KOPT-K1 (cell line): ENCODE measurements around the gene GPR85.
"Not testable (repeated sequence)": the region's sequence is repeated elsewhere in the genome, so short reads cannot be mapped to it uniquely, and the experiment has no call there.

Experiments
- H3K27ac ChIP-seq: fragments of 200-600 bp; sonication (generic); 2 replicates; pipeline ENCODE4 v1.5.1; 2016; ENCODE audit warnings: antibody characterized with exemption, mild to moderate bottlenecking, low read depth, low read length; ENCODE audit not compliant: poor library complexity, severe bottlenecking
- H3K36me3 ChIP-seq: fragments of 200-600 bp; sonication (generic); 2 replicates; pipeline ENCODE4 v1.5.1; 2017; ENCODE audit warnings: antibody characterized with exemption, mild to moderate bottlenecking, low read length, moderate library complexity; ENCODE audit not compliant: insufficient read depth
- H3K9me3 ChIP-seq: fragments of 200-600 bp; sonication (generic); 2 replicates; pipeline ENCODE4 v1.5.1; 2017; ENCODE audit warnings: antibody characterized with exemption, low read length, mild to moderate bottlenecking; ENCODE audit not compliant: insufficient read depth, poor library complexity, severe bottlenecking

GPR85 gene

GRCh38 chr7:113054272-113054671 is 32.4 kb downstream of the GPR85 start:
- not testable (repeated sequence) for H3K27ac ChIP-seq

GRCh38 chr7:113049221-113049620 is 37.4 kb downstream of the GPR85 start:
- H3K36me3 ChIP-seq, H3K9me3 ChIP-seq, H3K27ac ChIP-seq: not testable (repeated sequence)

More at GRCh38 chr7:113054272-113054671, 32.4 kb downstream of the GPR85 start:
- not testable (repeated sequence) for H3K36me3 ChIP-seq, H3K9me3 ChIP-seq

- H3K36me3 ChIP-seq: no peaks in the 10 kb centered on the region
- no peaks in the 10 kb centered on the region for H3K9me3 ChIP-seq
- H3K27ac ChIP-seq: no peak overlapping the region
These were observed 40.2 kb downstream of the GPR85 start for GRCh38 chr7:113046453-113046852.

GRCh38 chr7:113045379-113045778 is 41.2 kb downstream of the GPR85 start:
- Histone ChIP-seq H3K9me3 (no peaks in the 10 kb centered on the region), H3K27ac (no peak overlapping the region), H3K36me3 (no peaks in the 10 kb centered on the region)

- H3K9me3 ChIP-seq: no peaks in the 10 kb centered on the region
- H3K36me3 ChIP-seq: no peaks in the 10 kb centered on the region
- no peak overlapping the region for H3K27ac ChIP-seq
These were observed 42.2 kb downstream of the GPR85 start for GRCh38 chr7:113044394-113044793.

- Histone ChIP-seq H3K27ac (no peak overlapping the region), H3K36me3 (no peaks in the 10 kb centered on the region), H3K9me3 (no peaks in the 10 kb centered on the region)
These were observed 45.8 kb downstream of the GPR85 start for GRCh38 chr7:113040849-113041248.

- no peak overlapping the region for H3K27ac ChIP-seq
- no peaks in the 10 kb centered on the region for H3K9me3 ChIP-seq
- H3K36me3 ChIP-seq: no peaks in the 10 kb centered on the region
These were observed 52.7 kb downstream of the GPR85 start for GRCh38 chr7:113033959-113034358.
